Liver (tissue), 9 donors: ENCODE results near the gene SLC7A5. TPM values are rescaled to one million over a fixed set of nuclear protein-coding genes. Genes with fewer than 3 reads are reported as not detected.
"Not testable (repeated sequence)": the region's sequence is repeated elsewhere in the genome, so short reads cannot be mapped to it uniquely, and the experiment has no call there.

Experiments
- DNase-seq: peaks from one replicate; pipeline ENCODE4 v3.0.0-alpha.2; 2017; ENCODE audit warnings: low spot score
- H3K27ac ChIP-seq, 2 donors: one replicate each; pipeline ENCODE4 v1.7.0; 2013; ENCODE audit warnings: inconsistent platforms in 2 of 2, low read length in 2 of 2, control low read depth in 1 of 2, low read depth in 1 of 2, mild to moderate bottlenecking in 1 of 2
- H3K27me3 ChIP-seq, 4 donors: one replicate each; pipeline versions ENCODE4 v1.6.1 to v1.7.0; 2013; ENCODE audit warnings: low read length in 3 of 4, inconsistent platforms in 1 of 4, mild to moderate bottlenecking in 1 of 4, moderate library complexity in 1 of 4; ENCODE audit not compliant: control insufficient read depth in 4 of 4, insufficient read depth in 4 of 4
- H3K36me3 ChIP-seq, 4 donors: one replicate each; pipeline versions ENCODE4 v1.6.1 to v1.7.0; 2013; ENCODE audit warnings: low read length in 3 of 4, mild to moderate bottlenecking in 3 of 4, low read depth in 1 of 4, moderate library complexity in 1 of 4; ENCODE audit not compliant: control insufficient read depth in 4 of 4, insufficient read depth in 3 of 4
- H3K4me1 ChIP-seq, 4 donors: one replicate each; pipeline versions ENCODE4 v1.6.1 to v1.7.0; 2013; ENCODE audit warnings: low read length in 3 of 4, mild to moderate bottlenecking in 3 of 4, moderate library complexity in 1 of 4; ENCODE audit not compliant: control insufficient read depth in 4 of 4, insufficient read depth in 4 of 4
- H3K4me3 ChIP-seq, 3 donors: one replicate each; pipeline versions ENCODE4 v1.6.1 to v1.7.0; 2013; ENCODE audit warnings: low read length in 3 of 3, control low read depth in 1 of 3, low read depth in 1 of 3, mild to moderate bottlenecking in 1 of 3
- H3K9ac ChIP-seq, 2 donors: one replicate each; pipeline ENCODE4 v1.7.0; 2013; ENCODE audit warnings: low read length in 2 of 2, mild to moderate bottlenecking in 2 of 2, moderate library complexity in 2 of 2, control low read depth in 1 of 2, low read depth in 1 of 2
- H3K9me3 ChIP-seq, 4 donors: one replicate each; pipeline versions ENCODE4 v1.6.1 to v1.7.0; 2013; ENCODE audit warnings: low read length in 3 of 4; ENCODE audit not compliant: control insufficient read depth in 4 of 4
- FOXA1 ChIP-seq: IDR thresholded peaks from 2 replicates; pipeline ENCODE4 v1.6.1; 2016; ENCODE audit warnings: antibody characterized with exemption
- HNF4A ChIP-seq, 2 donors: conservative IDR thresholded peaks; 2 replicates each; pipeline ENCODE4 v1.6.1; 2016; ENCODE audit warnings: antibody characterized with exemption in 2 of 2, mild to moderate bottlenecking in 2 of 2
- JUND ChIP-seq, 2 donors: IDR thresholded peaks; 2 replicates each; pipeline ENCODE4 v1.6.1; 2016; ENCODE audit warnings: antibody characterized with exemption in 2 of 2
- RAD21 ChIP-seq, 2 donors: IDR thresholded peaks; 2 replicates each; pipeline ENCODE4 v1.6.1; 2016; ENCODE audit warnings: antibody characterized with exemption in 2 of 2, mild to moderate bottlenecking in 2 of 2
- RXRA ChIP-seq, 2 donors: IDR thresholded peaks; 2 replicates each; pipeline ENCODE4 v1.6.1; 2017 to 2018; ENCODE audit warnings: antibody characterized with exemption in 2 of 2, mild to moderate bottlenecking in 1 of 2
- WGBS: extraction: QIAGEN DNeasy Blood & Tissue Kit; methylation state at CpG from one replicate; pipeline ENCODE4 v1.1.7; 2013; 5-methylcytosine and 5-hydroxymethylcytosine counted together
- polyA plus RNA-seq, 2 donors: library from polyadenylated mRNA; stranded (reverse) in 1 of 2; unstranded in 1 of 2; fragments of 200-250 nt in 1 of 2; fragments of >200 nt in 1 of 2; fragmentation: Nextera tagmentation in 1 of 2; extraction: Ambion mirVana in 1 of 2; gene quantifications; one replicate each; pipeline versions ENCODE4 v1.2.1 to v1.2.3, GENCODE V29; 2013 to 2015
- total RNA-seq, 2 donors: library from RNA; depleted of rRNA; stranded (reverse); fragments of >200 nt; gene quantifications; one replicate each; pipeline ENCODE4 v1.2.3, GENCODE V29; 2014
- TF ChIP-seq, protein P1 (sequence below): IDR thresholded peaks from 2 replicates; pipeline ENCODE4 v1.6.1; 2016; ENCODE audit warnings: antibody characterized with exemption
- TF ChIP-seq, protein P2 (sequence below): fragments of 150-350 bp; IDR thresholded peaks from 2 replicates; pipeline ENCODE4 v1.5.1; 2017; ENCODE audit warnings: improper control_type of control experiment, low read depth, low read length; ENCODE audit not compliant: missing input control
- donor health status: healthy.
- donor health status: healthy.
- donor health status: healthy.
- donor health status: healthy.
- donor health status: healthy.

Gene SLC7A5
- total and polyA plus RNA-seq, 4 donors, result 4.5 to 66.0 (median 10.6) TPM

DNA sequence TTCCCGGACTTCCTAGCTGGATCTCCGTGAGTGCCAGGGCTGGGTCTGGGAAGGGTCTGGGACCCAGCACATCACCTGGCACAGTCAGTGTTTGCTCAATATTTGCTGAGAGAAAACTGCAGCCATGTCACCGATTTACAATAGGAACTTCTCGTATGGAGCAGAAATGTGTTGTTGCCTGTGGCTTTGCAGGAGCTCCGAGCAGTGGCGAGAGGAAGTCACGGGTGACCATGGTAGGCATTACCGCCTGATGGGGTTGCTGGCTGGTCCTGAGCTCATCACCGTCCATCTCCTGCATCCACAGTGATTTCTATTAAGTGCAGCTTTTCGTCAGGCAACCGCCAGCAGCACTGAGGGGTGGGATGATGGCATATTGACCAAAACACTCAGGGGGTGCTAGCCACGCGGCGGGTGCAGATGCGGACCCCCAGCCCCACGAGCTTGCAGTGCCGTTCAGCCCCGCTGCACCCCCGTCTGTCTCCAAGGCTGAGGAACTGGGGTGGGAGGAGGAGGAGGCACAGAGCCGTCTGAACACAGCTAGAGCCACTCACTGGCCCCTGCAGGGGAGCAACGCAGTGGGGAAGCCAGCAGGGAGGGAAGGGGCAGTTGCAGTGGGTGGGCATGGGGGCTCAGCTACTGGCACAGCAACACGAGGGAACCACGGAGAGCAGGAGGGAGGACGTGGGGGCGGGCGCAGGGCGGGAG is 44.9 kb upstream of the SLC7A5 start:
- not testable (repeated sequence) for H3K9ac ChIP-seq, H3K27ac ChIP-seq, H3K9me3 ChIP-seq, H3K27me3 ChIP-seq, DNase-seq, H3K4me1 ChIP-seq, H3K4me3 ChIP-seq
- 85% methylated on average over 27 of the region's 27 CpGs for WGBS
- peaks cover 0 to 15% (median under 1%) of the 10 kb centered on the region in 4 donors for H3K36me3 ChIP-seq

DNA sequence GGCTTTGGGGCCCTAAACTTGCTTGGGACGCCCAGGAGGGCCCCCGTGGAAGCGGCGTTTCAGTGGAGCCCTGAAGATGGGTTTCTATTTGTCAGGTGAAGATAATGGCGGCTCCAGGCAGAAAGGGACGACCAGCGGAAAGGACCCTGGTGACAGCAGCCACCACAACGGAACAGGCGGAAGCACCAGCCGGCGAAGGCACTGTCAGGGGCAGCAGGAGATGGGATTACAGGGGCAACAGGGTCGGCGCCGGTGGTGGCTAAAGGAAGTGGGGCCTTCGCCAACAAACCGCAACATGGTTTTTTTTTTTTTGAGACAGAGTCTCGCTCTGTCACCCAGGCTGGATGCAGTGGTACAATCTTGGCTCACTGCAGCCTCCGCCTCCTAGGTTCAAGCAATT is 43.4 kb upstream of the SLC7A5 start:
- peaks cover 0 to 14% (median 5%) of the 10 kb centered on the region in 4 donors for H3K36me3 ChIP-seq
- H3K27ac ChIP-seq, DNase-seq, H3K9ac ChIP-seq, H3K4me1 ChIP-seq, H3K9me3 ChIP-seq, H3K4me3 ChIP-seq, H3K27me3 ChIP-seq: not testable (repeated sequence)
- 89% methylated on average over 18 of the region's 18 CpGs for WGBS

DNA sequence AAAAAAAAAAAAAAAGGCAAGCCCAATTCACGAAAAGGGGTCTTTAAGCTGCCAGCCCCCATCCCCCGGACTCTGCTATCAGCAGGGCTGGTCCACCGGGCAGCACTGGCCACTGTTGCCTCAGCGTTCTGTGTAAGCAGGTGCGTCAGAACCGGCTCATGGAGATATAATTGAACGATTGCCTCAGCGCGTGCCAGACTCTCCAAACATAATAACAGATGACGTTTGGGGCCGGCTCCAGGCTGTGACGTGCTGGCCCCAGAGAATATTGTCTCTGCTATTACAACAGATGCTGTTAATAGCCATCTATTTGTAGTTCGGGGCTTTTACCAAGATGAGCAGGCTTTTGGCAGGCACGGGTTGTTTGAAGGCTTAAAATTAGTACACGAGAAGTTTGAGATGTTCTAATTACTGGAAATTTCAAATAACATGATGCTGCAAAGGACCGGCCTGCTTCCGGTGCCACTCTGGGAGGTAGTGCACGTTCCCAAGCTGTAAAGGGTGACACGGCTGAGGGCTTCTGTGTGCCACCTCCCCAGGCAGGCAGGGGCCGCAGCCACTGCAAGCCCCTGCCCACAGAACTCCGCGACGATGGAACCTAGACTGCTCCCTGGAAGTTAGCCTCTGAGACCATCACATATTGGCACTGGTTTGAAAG is 41.9 kb upstream of the SLC7A5 start:
- H3K4me3 ChIP-seq, H3K27me3 ChIP-seq, H3K9me3 ChIP-seq, H3K4me1 ChIP-seq, DNase-seq, H3K9ac ChIP-seq: not testable (repeated sequence)
- TF ChIP-seq, protein P1, sequence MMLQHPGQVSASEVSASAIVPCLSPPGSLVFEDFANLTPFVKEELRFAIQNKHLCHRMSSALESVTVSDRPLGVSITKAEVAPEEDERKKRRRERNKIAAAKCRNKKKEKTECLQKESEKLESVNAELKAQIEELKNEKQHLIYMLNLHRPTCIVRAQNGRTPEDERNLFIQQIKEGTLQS, result peak; percentile 41
- TF ChIP-seq RAD21 (IDR thresholded peaks at IDR 0.05) (peak in 1 of 2 donors; percentile 5), HNF4A (conservative IDR thresholded peaks at IDR 0.05) (peak in 1 of 2 donors; percentile 37), FOXA1 (peak; percentile 20), JUND (IDR thresholded peaks at IDR 0.05) (peak in 1 of 2 donors; percentile 54), RXRA (IDR thresholded peaks at IDR 0.05) (peak in 1 of 2 donors; percentile 62)
- Histone ChIP-seq H3K27ac (peak overlapping the region; percentile 71 to 85), H3K36me3 (peaks cover 0 to 17% (median 5%) of the 10 kb centered on the region in 4 donors)
- 49% methylated on average over 23 of the region's 23 CpGs for WGBS

DNA sequence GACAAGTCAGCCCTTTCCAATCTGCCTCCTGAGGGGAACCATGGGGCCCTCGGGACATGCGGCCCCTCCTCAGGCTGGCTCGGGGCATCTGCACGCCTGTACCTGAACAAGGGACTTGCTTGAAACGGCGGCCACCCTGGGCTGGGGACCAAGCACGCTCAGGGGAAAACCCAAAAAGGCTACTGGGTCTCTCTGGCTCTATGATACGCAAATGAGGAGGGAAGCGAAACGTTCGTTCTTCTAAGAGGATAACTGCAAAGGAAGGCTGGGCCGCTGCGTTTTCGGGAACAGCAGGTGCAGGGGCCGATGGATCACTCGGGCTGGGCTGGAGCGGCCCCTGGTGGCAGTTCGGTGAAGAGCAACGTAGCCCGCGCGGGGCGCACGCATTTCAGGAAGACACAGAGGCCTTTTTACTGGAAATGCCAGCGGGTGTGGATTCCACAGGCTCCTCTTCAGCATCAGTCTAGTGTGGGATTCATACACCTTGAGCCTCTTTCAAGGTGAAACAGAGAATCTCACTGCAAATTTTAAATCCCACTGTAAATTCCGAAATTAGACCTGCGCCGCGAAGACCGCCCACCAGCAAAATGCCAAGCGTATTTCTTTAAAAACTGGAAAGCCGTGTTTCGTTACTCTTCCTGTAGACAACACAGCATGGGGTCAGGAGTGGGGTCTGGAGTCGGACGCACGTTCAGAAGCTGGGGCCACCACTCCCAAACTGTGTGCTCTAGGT is 40.1 kb upstream of the SLC7A5 start:
- DNase-seq, result peak; percentile 80
- not testable (repeated sequence) for H3K4me3 ChIP-seq, H3K27ac ChIP-seq, H3K27me3 ChIP-seq, H3K9me3 ChIP-seq, H3K4me1 ChIP-seq, H3K9ac ChIP-seq
- TF ChIP-seq RAD21 (IDR thresholded peaks at IDR 0.05), result peak; percentile 64 to 75
- TF ChIP-seq, protein P2, sequence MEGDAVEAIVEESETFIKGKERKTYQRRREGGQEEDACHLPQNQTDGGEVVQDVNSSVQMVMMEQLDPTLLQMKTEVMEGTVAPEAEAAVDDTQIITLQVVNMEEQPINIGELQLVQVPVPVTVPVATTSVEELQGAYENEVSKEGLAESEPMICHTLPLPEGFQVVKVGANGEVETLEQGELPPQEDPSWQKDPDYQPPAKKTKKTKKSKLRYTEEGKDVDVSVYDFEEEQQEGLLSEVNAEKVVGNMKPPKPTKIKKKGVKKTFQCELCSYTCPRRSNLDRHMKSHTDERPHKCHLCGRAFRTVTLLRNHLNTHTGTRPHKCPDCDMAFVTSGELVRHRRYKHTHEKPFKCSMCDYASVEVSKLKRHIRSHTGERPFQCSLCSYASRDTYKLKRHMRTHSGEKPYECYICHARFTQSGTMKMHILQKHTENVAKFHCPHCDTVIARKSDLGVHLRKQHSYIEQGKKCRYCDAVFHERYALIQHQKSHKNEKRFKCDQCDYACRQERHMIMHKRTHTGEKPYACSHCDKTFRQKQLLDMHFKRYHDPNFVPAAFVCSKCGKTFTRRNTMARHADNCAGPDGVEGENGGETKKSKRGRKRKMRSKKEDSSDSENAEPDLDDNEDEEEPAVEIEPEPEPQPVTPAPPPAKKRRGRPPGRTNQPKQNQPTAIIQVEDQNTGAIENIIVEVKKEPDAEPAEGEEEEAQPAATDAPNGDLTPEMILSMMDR, result peak; percentile 49
- peaks cover 0 to 16% (median 7%) of the 10 kb centered on the region in 4 donors for H3K36me3 ChIP-seq
- WGBS, result 65% methylated on average over 36 of the region's 36 CpGs

DNA sequence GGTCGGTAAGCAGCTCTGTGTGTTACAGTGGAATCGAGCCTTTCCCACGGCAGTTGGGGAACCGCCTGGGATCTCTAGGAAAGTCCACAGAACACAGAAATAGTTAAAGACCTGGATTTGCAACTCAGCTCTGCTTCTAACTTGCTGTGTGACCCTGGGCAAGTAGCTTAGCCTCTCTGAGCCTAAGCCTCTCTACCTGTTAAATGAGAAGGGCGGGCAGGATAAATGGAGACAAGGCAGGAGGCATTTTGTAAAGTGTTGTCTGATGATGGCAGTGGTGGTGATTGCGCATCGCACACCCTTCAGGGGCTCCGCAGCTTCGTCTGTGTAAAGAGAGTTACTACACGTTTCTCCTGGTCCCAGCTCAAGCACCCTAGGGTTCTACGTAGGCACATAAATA is 38.8 kb upstream of the SLC7A5 start:
- not testable (repeated sequence) for H3K4me3 ChIP-seq, H3K27ac ChIP-seq, H3K9ac ChIP-seq, DNase-seq, H3K4me1 ChIP-seq, H3K9me3 ChIP-seq, H3K27me3 ChIP-seq
- peaks cover 1 to 11% (median 8%) of the 10 kb centered on the region in 4 donors for H3K36me3 ChIP-seq
- 94% methylated on average over 11 of the region's 11 CpGs for WGBS

DNA sequence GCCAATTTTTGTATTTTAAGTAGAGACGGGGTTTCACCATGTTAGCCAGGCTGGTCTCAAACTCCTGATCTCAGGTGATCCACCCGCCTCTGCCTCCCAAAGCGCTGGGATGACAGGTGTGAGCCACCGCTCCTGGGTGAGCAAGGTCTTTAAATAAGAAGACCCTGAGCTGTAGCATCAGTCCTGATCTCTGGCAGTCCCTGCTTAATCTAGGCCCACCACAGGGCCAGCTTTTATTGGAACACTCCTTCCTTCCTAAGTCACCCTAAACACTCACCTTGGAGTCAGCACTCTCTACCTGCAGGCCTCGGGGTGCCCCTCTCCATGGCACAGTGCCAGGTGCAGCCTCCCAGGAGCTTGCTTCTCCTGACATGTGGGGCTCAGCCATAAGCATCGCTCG is 36.2 kb upstream of the SLC7A5 start:
- WGBS, result 95% methylated on average over 7 of the region's 7 CpGs
- H3K27ac ChIP-seq, H3K9ac ChIP-seq, H3K9me3 ChIP-seq, H3K4me3 ChIP-seq, H3K4me1 ChIP-seq, H3K27me3 ChIP-seq, DNase-seq: not testable (repeated sequence)
- peaks cover 4 to 14% (median 11%) of the 10 kb centered on the region in 4 donors for H3K36me3 ChIP-seq
